HG02763 (cell line): ENCODE results near the gene PRCP.
"Not testable (repeated sequence)": the region's sequence is repeated elsewhere in the genome, so short reads cannot be mapped to it uniquely, and the experiment has no call there.

Experiments
- ATAC-seq: cut with Tn5 transposase; IDR thresholded peaks from one replicate; pipeline ENCODE4 v1.9.1; 2021; ENCODE audit warnings: mild to moderate bottlenecking, moderate library complexity; ENCODE audit not compliant: unreplicated experiment

Gene PRCP

GRCh38 chr11:82872377-82873150 lies 27.7 kb downstream of the PRCP start:
- no peak for ATAC-seq

DNA sequence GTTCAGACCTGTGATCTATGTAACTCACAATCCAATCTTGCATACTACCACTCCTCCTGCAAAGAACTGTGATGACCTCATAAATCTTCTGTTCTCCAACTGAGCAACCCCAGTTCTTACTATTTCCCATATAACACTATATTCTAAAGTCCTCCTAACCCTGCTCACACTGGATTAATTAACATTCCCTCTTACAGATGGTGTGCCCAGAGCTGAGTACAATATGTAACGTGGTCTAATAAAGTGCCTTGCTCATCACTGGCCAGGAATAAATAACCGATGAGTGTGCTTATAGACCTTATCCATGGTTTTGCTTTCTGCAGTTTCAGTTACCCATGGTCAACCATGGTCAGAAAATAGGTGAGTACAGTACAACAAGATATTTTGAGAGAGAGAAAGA lies 28.6 kb downstream of the PRCP start:
- no peak for ATAC-seq

- no peak for ATAC-seq
These were observed 30.6 kb downstream of the PRCP start for GRCh38 chr11:82869657-82870056.

DNA sequence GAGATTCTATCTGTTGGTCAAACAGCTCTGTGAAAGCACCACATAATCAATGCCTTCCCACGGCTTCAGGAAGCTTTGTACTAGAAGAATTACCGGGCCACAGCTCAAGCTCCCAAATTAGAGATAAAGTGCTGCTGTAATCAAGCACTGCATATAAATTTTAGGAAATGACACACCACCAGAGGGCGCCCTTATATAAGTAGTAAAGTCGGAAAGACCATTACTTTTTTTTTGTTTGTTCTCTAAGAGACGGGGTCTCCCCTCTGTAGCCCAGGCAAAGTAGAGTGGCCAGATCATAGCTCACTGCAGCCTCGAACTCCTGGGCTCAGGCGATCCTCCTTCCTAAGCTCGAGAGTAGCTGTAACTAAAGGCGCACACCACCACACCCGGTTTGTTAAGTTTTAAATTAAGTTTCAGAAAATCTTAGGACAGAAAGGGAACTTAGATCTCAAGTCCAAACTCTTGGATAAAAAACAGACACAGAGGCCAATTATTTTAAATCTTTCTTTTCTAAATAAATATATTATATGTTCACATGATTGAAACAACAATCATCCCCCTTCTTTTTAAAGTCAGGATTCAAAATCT lies 32.6 kb downstream of the PRCP start:
- no peak for ATAC-seq

DNA sequence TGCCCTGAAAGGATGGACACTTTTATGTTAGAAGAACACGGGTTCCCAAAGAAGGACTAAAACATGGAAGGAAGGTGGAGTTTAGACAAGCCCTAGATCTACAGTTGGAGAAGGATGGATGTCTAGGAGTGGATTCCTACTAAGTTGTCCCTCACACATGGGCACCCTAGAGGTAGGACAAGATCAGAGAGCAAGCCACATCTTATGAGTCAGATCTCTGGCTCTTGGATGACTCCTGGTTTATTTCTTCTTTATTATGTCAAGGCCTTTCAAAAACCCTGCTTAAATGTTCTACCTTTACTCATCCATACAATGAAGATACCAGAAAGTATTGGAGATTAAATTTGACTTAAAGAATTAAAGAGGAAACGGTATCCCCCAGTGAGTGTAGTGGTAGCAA lies 34.4 kb downstream of the PRCP start:
- no peak for ATAC-seq

- no peak for ATAC-seq
These were observed 36.0 kb downstream of the PRCP start for GRCh38 chr11:82864268-82864667.

GRCh38 chr11:82863209-82863608 lies 37.0 kb downstream of the PRCP start:
- peak; percentile 46 for ATAC-seq

DNA sequence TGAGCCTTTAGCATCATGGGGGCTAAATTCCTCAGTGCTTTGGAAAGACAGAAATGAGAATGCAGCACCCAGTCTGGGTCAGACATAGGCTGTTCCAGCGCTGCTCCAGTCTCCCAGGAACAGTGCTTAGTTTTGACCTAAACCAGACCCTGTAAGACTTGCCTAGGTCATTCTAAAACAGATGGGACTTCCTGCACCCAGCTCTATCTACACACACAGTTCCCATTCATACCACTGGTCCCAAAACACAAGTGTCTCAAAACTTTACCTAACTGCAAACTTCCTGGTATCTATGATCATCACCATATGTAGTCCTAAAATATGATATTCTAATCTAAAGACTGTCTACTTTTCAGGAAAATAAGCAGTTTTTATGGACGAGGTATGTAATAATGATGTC lies 37.9 kb downstream of the PRCP start:
- ATAC-seq = no peak

- ATAC-seq = no peak
These were observed 40.5 kb downstream of the PRCP start for GRCh38 chr11:82859750-82860149.

DNA sequence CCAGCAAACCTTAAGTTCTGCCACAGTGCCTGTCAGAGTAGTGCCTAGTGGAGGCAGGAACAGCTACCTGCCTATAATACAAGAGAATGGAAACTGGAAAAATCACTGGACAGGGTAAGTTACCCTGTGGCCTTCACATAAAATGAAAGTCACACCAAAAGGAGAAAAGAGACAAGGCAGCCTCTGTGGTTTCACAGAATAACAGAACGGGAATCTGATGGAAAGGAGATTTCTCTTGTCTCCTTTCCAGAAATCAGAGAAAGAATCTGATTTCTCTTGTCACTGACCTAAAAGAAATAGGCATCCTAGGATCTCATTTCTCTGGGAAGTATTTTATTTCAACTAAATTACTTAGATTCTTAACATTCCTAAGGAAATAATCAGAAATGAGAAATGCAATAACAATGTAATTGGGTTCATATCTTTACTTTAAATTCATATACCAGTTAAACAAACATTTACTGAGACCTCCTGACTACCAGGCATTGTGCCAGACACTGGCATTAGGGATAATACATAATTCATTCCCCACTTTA lies 41.6 kb downstream of the PRCP start:
- no peak for ATAC-seq

DNA sequence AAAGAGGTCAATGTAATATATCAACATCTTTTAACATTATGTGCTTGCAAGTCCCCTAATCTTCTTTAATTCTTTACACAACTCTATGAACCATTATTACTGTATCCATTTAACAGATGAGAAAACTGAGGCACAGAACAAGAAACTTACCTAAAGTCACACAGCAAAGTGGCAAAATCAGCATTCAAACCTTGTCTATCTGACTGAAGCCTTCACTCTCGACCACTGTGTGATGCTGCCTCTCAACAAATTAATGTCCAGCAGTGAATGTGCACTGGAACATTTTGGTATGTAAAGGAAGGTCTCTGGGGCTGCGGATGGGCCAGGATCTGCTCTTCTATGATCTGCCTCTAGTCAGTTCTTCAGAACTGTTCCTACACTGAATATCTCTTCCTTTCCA lies 42.1 kb downstream of the PRCP start:
- ATAC-seq = no peak

GRCh38 chr11:82857145-82857544 lies 43.1 kb downstream of the PRCP start:
- ATAC-seq = no peak

DNA sequence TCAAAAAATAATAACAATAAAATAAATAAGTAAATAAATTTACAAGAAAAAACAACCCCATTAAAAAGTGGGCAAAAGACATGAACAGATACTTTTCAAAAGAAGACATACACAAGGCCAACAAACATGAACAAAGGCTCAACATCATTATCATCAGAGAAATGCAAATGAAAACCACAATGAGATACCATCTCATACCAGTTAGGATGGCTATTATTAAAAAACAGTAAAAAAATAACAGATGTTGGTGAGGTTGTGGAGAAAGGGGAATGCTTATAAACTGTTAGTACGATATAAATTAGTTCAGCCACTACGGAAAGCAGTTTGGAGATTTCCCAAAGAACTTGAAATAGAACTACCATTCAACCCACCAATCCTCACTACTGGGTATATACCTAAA lies 44.6 kb downstream of the PRCP start:
- ATAC-seq = no peak

DNA sequence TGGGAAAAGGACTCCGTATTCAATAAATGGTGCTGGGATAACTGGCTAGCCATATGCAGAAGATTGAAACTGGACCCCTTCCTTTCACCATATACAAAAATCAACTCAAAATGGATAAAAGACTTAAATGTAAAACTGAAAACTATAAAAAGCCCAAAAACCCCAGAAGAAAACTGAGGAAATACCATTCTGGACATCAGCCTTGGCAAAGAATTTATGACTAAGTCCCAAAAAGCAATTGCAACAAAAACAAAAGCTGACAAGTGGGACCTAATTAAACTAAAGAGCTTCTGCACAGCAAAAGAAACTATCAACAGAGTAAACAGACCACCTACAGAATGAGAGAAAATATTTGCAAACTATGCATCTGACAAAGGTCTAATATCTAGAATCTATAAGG lies 45.3 kb downstream of the PRCP start:
- ATAC-seq = not testable (repeated sequence)

DNA sequence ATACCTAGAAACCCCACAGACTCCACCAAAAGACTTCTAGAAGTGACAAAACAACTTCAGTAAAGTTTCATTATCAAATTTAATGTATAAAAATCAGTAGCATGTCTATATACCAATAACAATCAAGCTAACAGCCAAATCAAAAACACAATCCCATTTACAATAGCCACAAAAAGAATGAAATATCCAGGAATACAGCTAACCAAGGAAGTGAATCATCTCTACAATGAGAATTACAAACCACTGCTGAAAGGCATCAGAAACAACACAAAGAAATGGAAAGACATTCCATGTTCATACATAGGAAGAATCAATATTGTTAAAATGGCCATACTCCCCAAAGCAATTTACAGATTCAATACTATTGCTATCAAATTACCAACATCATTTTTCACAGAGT lies 46.0 kb downstream of the PRCP start:
- no peak for ATAC-seq

- ATAC-seq = no peak
These were observed 51.4 kb downstream of the PRCP start for GRCh38 chr11:82848829-82849228.

DNA sequence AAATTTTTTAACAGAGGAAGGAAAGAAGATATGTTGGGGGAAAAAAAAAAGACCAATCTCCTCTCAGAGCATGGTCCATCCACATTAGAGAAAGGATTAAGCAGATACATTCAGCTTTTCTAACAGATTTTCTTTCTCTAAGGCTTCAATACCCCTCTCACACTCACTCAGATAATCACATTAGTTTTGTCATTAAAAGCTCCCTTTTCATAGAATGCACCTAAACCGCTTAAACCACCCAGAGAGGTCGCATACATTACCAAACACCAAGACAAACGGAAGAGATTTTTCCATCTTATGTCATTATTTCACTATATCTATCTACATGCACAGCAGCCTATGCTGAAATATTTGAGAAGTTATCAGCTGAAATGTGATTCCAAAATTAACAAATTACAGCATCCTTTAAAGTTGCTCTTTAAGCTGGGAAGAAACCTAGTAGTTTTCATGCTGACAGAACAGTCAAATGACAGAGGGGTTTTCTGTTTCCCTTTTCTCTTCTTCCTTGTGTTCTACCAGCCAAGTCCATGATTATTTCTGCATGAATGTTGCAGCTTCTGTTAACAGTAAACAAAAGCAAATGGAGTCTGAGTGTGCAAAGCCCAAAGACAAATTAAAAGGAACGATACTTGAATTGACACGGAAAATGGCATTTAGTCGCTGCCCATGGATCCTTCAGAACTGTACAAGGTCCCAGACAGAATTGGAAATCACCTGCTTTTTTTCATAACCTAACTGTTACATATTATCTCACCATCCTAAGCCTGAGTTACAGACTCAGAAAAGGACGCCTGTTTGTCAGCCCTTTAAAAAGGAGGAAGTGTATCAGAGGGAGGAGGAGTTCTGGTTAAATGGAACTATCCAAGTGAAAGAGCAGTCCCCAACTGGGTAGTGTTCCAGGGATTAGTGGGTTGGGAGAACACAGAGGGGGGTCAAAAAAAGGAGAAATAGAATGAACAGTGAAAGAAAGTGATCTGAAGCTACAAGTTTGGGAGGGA lies 54.6 kb downstream of the PRCP start:
- no peak for ATAC-seq

DNA sequence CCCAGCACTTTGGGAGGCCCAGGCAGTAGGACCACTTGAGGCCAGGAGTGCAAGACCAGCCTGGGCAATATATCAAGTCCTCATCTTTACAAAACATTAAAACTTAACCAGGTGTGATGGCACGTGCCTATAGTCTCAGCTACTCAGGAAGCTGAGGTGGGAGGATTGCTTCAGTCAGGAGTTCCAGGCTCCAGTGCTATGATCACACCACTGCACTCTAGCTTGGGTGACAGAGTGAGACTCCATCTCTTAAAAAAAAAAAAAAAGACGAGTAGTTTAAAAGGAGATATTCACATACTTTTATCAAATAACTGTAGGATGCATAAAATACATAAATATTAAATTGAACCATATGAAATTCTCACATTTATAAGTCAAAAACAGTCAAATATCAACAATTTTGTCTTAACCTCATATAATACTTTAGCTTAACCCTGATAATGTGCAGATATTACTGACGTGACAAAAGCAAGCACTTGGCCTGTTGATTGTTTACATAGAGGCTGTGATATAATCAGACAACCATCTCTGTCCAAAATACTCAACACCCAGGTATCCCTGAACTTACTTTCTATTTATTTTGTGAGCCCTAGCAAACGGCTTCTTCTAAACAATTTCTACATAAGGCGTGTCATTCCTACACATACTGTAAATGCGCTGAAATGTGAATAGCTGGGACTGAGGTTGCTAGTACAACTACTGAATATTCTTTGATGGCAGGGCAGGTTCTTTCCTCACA lies 57.0 kb downstream of the PRCP start:
- ATAC-seq = no peak

- no peak for ATAC-seq
These were observed 58.2 kb downstream of the PRCP start for GRCh38 chr11:82842019-82842418.

- no peak for ATAC-seq
These were observed 62.6 kb downstream of the PRCP start for GRCh38 chr11:82837650-82838049.

DNA sequence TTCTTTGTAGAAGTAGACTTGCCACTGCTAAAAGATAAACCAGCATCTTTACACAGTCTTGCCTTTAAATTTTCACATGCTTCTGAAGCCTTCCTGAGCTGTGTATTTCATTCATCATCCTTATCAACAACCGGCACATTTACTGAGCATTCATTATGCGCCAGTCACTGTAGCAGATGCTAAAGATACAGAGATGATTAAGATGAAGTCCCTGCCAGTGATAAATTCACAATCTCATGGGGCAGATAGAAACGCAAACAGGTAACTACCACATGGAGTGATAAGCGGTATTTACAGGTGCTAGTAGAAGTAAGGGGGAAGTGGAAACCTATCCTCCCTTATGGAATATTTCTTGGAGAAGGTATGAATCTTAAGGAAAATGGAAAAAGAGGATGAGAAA lies 67.2 kb downstream of the PRCP start:
- no peak for ATAC-seq
